D721Med (cell line): ENCODE data around the gene KDM4E.

Experiments
- DNase-seq: peaks from one replicate; pipeline ENCODE4 v3.0.0; 2011; ENCODE audit warnings: low spot score; ENCODE audit not compliant: insufficient read length
- FAIRE-seq: peaks from 2 replicates; lab custom pipeline; 2011; peaks lifted over from hg19 to GRCh38; lab: Jason Lieb, UNC
- CTCF ChIP-seq: IDR thresholded peaks from 2 replicates; pipeline ENCODE4 v1.5.1; 2012; ENCODE audit warnings: mild to moderate bottlenecking, control low read depth; ENCODE audit not compliant: insufficient read depth; ENCODE audit errors: missing control alignments

Gene KDM4E

GRCh38 chr11:95074792-95075563 lies 49.9 kb downstream of the KDM4E start:
- TF ChIP-seq CTCF, result no peak
- FAIRE-seq, result no peak
- no peak for DNase-seq

GRCh38 chr11:95076416-95076815 lies 51.4 kb downstream of the KDM4E start:
- DNase-seq, result no peak
- no peak for FAIRE-seq
- no peak for TF ChIP-seq CTCF

- no peak for FAIRE-seq
- TF ChIP-seq CTCF, result no peak
- DNase-seq, result no peak
Measured at GRCh38 chr11:95076981-95077380, 51.9 kb downstream of the KDM4E start.
